GM23338 (cell line): ENCODE measurements around the gene PWP2. TPM values are rescaled to one million over a fixed set of nuclear protein-coding genes. Genes with fewer than 3 reads are reported as not detected.

Experiments
- ATAC-seq: fragments of 200-7000 bp; cut with Tn5 transposase; 3 replicates; pipeline ENCODE4 v1.9.1; 2020
- DNase-seq: peaks from one replicate; pipeline ENCODE4 v3.0.0-alpha.2; 2015; ENCODE audit warnings: low spot score
- H2AFZ ChIP-seq: fragments of 200-600 bp; sonication (generic); 2 replicates; pipeline ENCODE4 v1.8.0; 2016; ENCODE audit warnings: antibody characterized with exemption, mild to moderate bottlenecking, moderate library complexity
- H3F3A ChIP-seq: fragments of 200-600 bp; sonication (generic); replicated peaks from 2 replicates; pipeline ENCODE4 v1.8.0; 2017; ENCODE audit warnings: antibody characterized with exemption, mixed run types, low read depth
- H3K27ac ChIP-seq: fragments of 200-600 bp; sonication (generic); 2 replicates; pipeline ENCODE4 v1.6.1; 2016; ENCODE audit warnings: low read depth
- H3K27me3 ChIP-seq: fragments of 200-600 bp; sonication (generic); 2 replicates; pipeline ENCODE4 v1.8.0; 2016; ENCODE audit warnings: mild to moderate bottlenecking, mixed run types, moderate library complexity; ENCODE audit not compliant: insufficient read depth
- H3K36me3 ChIP-seq: fragments of 200-600 bp; sonication (generic); 2 replicates; pipeline ENCODE4 v1.8.0; 2016; ENCODE audit warnings: mild to moderate bottlenecking; ENCODE audit not compliant: insufficient read depth
- H3K4me1 ChIP-seq: fragments of 200-600 bp; sonication (generic); 2 replicates; pipeline ENCODE4 v1.8.0; 2016; ENCODE audit warnings: mild to moderate bottlenecking, moderate library complexity; ENCODE audit not compliant: insufficient read depth
- H3K4me2 ChIP-seq: fragments of 200-600 bp; sonication (generic); 2 replicates; pipeline ENCODE4 v1.7.1; 2017; ENCODE audit warnings: mixed run types
- H3K4me3 ChIP-seq: fragments of 200-600 bp; sonication (generic); 2 replicates; pipeline ENCODE4 v1.6.1; 2016; ENCODE audit warnings: mixed run types
- H3K79me2 ChIP-seq: fragments of 200-600 bp; sonication (generic); replicated peaks from 2 replicates; pipeline ENCODE4 v1.8.0; 2017; ENCODE audit warnings: mild to moderate bottlenecking; ENCODE audit not compliant: insufficient read depth
- H3K9me2 ChIP-seq: fragments of 200-600 bp; sonication (generic); 2 replicates; pipeline ENCODE4 v1.8.0; 2017; ENCODE audit not compliant: insufficient read depth
- H4K20me1 ChIP-seq: fragments of 200-600 bp; sonication (generic); replicated peaks from 2 replicates; pipeline ENCODE4 v1.8.0; 2017; ENCODE audit warnings: mild to moderate bottlenecking; ENCODE audit not compliant: insufficient read depth
- H3K27ac Mint-ChIP-seq: 2 replicates; pipeline ENCODE4 v1.8.0; 2020; ENCODE audit warnings: inconsistent platforms, mild to moderate bottlenecking, moderate library complexity, mixed read lengths
- H3K27me3 Mint-ChIP-seq: 3 replicates; pipeline ENCODE4 v1.8.0; 2022; ENCODE audit warnings: low read depth, mild to moderate bottlenecking, moderate library complexity, mixed read lengths, inconsistent platforms; ENCODE audit not compliant: insufficient read depth, poor library complexity
- H3K36me3 Mint-ChIP-seq: 3 replicates; pipeline ENCODE4 v1.8.0; 2021; ENCODE audit warnings: low read depth, mild to moderate bottlenecking, inconsistent platforms, moderate library complexity, mixed read lengths
- H3K4me1 Mint-ChIP-seq: 3 replicates; pipeline ENCODE4 v1.8.0; 2020; ENCODE audit warnings: mild to moderate bottlenecking, inconsistent platforms, mixed read lengths
- H3K4me3 Mint-ChIP-seq: 3 replicates; pipeline ENCODE4 v1.8.0; 2021; ENCODE audit warnings: moderate library complexity, mild to moderate bottlenecking, inconsistent platforms, mixed read lengths
- H3K9me3 Mint-ChIP-seq: 3 replicates; pipeline ENCODE4 v1.8.0; 2020; ENCODE audit warnings: moderate library complexity, mild to moderate bottlenecking, inconsistent platforms, mixed read lengths
- EZH2phosphoT487 ChIP-seq: fragments of 200-600 bp; sonication (generic); IDR thresholded peaks from one replicate; pipeline ENCODE4 v1.8.1; 2018; ENCODE audit warnings: antibody characterized with exemption; ENCODE audit not compliant: unreplicated experiment
- JUNB ChIP-seq: IDR thresholded peaks from one replicate; pipeline ENCODE4 v1.6.1; 2016; ENCODE audit warnings: antibody characterized with exemption; ENCODE audit not compliant: unreplicated experiment
- POLR2AphosphoS5 ChIP-seq: IDR thresholded peaks from 2 replicates; pipeline ENCODE4 v1.6.1; 2016; ENCODE audit warnings: antibody characterized with exemption, low read depth
- ZNF331 ChIP-seq: fragments of 250-450 bp; sonication (Bioruptor Pico); IDR thresholded peaks from 2 replicates; pipeline ENCODE4 v1.5.0; 2020; ENCODE audit warnings: low read depth, mild to moderate bottlenecking, moderate library complexity
- polyA plus RNA-seq: library from polyadenylated mRNA; unstranded; fragments of >200 nt; fragmentation: Nextera tagmentation; extraction: Ambion mirVana; gene quantifications from 2 replicates; pipeline ENCODE4 v1.2.1, GENCODE V29; 2016
- total RNA-seq: library from RNA; depleted of rRNA; stranded (reverse); fragments of >200 nt; shearing (Covaris generic); gene quantifications from 2 replicates; pipeline ENCODE4 v1.2.3, GENCODE V29; 2014
- TF ChIP-seq, protein P1 (sequence below): IDR thresholded peaks from one replicate; pipeline ENCODE4 v1.6.1; 2018; ENCODE audit warnings: antibody characterized with exemption; ENCODE audit not compliant: unreplicated experiment
- TF ChIP-seq, protein P2 (sequence below): fragments of 250-450 bp; sonication (Bioruptor Pico); IDR thresholded peaks from 2 replicates; pipeline ENCODE4 v1.5.0; 2020; ENCODE audit warnings: mild to moderate bottlenecking, moderate library complexity
- TF ChIP-seq, protein P3 (sequence below), 2 experiments: fragments of 200-600 bp in 1 of 2; sonication (generic) in 1 of 2; conservative IDR thresholded peaks; 2 replicates each; pipeline versions ENCODE4 v1.5.1 to v1.6.1; 2016 to 2017; ENCODE audit warnings: antibody characterized with exemption in 2 of 2, low read depth in 2 of 2, mild to moderate bottlenecking in 2 of 2, moderate library complexity in 1 of 2

Gene PWP2
- total and polyA plus RNA-seq, 2 experiments from 2014 or later = 18.2 to 59.2 TPM

DNA sequence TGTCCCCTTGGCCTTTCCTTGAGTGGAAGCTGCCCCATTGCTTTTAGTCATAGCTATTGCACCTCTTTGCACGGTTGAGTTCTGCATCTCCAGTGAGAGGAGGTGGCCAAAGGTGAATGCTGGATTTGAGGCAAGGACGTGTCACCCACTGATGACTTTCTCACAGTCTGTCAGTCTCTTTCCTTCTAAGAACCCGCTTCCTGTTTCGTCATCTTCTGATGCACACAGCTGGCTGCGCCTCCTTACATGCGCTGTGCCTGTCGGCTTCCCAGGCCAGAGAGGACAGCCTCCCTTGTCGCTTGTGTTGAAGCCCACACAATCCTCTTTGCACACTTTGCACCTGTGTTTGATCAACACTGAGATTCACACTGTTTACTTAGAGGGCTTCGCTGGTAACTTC is 41.8 kb upstream of the PWP2 start:
- peaks cover 5% of the 10 kb centered on the region for H3K27me3 Mint-ChIP-seq
- no peak overlapping the region for H3K4me3 ChIP-seq

More for the DNA sequence above, 41.8 kb upstream of the PWP2 start:
- no peak for DNase-seq
- Mint-ChIP-seq H3K36me3 (peaks cover 22% of the 10 kb centered on the region), H3K9me3 (no peaks in the 10 kb centered on the region), H3K4me1 (peaks cover 6% of the 10 kb centered on the region), H3K4me3 (no peak overlapping the region), H3K27ac (peak overlapping the region; percentile 23; the same call in 1 of the 2 replicates)
- Histone ChIP-seq H3K27ac (0 out of 2 replicates have a peak overlapping the region, but pooled peaks have one; percentile 55), H3K4me1 (no peaks in the 10 kb centered on the region), H2AFZ (no peak overlapping the region), H3F3A (no peaks in the 10 kb centered on the region), H3K4me2 (no peak overlapping the region), H3K79me2 (peaks cover 16% of the 10 kb centered on the region), H4K20me1 (peaks cover 6% of the 10 kb centered on the region), H3K36me3 (peaks cover 26% of the 10 kb centered on the region), H3K27me3 (no peaks in the 10 kb centered on the region), H3K9me2 (no peaks in the 10 kb centered on the region)
- no peak for TF ChIP-seq POLR2AphosphoS5
- TF ChIP-seq JUNB = no peak
- no peak for TF ChIP-seq EZH2phosphoT487
- TF ChIP-seq, protein P1, sequence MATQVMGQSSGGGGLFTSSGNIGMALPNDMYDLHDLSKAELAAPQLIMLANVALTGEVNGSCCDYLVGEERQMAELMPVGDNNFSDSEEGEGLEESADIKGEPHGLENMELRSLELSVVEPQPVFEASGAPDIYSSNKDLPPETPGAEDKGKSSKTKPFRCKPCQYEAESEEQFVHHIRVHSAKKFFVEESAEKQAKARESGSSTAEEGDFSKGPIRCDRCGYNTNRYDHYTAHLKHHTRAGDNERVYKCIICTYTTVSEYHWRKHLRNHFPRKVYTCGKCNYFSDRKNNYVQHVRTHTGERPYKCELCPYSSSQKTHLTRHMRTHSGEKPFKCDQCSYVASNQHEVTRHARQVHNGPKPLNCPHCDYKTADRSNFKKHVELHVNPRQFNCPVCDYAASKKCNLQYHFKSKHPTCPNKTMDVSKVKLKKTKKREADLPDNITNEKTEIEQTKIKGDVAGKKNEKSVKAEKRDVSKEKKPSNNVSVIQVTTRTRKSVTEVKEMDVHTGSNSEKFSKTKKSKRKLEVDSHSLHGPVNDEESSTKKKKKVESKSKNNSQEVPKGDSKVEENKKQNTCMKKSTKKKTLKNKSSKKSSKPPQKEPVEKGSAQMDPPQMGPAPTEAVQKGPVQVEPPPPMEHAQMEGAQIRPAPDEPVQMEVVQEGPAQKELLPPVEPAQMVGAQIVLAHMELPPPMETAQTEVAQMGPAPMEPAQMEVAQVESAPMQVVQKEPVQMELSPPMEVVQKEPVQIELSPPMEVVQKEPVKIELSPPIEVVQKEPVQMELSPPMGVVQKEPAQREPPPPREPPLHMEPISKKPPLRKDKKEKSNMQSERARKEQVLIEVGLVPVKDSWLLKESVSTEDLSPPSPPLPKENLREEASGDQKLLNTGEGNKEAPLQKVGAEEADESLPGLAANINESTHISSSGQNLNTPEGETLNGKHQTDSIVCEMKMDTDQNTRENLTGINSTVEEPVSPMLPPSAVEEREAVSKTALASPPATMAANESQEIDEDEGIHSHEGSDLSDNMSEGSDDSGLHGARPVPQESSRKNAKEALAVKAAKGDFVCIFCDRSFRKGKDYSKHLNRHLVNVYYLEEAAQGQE = no peak
- TF ChIP-seq, protein P2, sequence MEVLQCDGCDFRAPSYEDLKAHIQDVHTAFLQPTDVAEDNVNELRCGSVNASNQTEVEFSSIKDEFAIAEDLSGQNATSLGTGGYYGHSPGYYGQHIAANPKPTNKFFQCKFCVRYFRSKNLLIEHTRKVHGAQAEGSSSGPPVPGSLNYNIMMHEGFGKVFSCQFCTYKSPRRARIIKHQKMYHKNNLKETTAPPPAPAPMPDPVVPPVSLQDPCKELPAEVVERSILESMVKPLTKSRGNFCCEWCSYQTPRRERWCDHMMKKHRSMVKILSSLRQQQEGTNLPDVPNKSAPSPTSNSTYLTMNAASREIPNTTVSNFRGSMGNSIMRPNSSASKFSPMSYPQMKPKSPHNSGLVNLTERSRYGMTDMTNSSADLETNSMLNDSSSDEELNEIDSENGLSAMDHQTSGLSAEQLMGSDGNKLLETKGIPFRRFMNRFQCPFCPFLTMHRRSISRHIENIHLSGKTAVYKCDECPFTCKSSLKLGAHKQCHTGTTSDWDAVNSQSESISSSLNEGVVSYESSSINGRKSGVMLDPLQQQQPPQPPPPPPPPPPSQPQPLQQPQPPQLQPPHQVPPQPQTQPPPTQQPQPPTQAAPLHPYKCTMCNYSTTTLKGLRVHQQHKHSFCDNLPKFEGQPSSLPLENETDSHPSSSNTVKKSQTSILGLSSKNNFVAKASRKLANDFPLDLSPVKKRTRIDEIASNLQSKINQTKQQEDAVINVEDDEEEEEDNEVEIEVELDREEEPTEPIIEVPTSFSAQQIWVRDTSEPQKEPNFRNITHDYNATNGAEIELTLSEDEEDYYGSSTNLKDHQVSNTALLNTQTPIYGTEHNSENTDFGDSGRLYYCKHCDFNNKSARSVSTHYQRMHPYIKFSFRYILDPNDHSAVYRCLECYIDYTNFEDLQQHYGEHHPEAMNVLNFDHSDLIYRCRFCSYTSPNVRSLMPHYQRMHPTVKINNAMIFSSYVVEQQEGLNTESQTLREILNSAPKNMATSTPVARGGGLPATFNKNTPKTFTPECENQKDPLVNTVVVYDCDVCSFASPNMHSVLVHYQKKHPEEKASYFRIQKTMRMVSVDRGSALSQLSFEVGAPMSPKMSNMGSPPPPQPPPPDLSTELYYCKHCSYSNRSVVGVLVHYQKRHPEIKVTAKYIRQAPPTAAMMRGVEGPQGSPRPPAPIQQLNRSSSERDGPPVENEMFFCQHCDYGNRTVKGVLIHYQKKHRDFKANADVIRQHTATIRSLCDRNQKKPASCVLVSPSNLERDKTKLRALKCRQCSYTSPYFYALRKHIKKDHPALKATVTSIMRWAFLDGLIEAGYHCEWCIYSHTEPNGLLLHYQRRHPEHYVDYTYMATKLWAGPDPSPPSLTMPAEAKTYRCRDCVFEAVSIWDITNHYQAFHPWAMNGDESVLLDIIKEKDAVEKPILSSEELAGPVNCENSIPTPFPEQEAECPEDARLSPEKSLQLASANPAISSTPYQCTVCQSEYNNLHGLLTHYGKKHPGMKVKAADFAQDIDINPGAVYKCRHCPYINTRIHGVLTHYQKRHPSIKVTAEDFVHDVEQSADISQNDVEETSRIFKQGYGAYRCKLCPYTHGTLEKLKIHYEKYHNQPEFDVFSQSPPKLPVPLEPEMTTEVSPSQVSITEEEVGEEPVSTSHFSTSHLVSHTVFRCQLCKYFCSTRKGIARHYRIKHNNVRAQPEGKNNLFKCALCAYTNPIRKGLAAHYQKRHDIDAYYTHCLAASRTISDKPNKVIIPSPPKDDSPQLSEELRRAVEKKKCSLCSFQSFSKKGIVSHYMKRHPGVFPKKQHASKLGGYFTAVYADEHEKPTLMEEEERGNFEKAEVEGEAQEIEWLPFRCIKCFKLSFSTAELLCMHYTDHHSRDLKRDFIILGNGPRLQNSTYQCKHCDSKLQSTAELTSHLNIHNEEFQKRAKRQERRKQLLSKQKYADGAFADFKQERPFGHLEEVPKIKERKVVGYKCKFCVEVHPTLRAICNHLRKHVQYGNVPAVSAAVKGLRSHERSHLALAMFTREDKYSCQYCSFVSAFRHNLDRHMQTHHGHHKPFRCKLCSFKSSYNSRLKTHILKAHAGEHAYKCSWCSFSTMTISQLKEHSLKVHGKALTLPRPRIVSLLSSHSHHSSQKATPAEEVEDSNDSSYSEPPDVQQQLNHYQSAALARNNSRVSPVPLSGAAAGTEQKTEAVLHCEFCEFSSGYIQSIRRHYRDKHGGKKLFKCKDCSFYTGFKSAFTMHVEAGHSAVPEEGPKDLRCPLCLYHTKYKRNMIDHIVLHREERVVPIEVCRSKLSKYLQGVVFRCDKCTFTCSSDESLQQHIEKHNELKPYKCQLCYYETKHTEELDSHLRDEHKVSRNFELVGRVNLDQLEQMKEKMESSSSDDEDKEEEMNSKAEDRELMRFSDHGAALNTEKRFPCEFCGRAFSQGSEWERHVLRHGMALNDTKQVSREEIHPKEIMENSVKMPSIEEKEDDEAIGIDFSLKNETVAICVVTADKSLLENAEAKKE (CRISPR knock-in tag) = no peak
- TF ChIP-seq, protein P3, sequence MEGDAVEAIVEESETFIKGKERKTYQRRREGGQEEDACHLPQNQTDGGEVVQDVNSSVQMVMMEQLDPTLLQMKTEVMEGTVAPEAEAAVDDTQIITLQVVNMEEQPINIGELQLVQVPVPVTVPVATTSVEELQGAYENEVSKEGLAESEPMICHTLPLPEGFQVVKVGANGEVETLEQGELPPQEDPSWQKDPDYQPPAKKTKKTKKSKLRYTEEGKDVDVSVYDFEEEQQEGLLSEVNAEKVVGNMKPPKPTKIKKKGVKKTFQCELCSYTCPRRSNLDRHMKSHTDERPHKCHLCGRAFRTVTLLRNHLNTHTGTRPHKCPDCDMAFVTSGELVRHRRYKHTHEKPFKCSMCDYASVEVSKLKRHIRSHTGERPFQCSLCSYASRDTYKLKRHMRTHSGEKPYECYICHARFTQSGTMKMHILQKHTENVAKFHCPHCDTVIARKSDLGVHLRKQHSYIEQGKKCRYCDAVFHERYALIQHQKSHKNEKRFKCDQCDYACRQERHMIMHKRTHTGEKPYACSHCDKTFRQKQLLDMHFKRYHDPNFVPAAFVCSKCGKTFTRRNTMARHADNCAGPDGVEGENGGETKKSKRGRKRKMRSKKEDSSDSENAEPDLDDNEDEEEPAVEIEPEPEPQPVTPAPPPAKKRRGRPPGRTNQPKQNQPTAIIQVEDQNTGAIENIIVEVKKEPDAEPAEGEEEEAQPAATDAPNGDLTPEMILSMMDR (conservative IDR thresholded peaks at IDR 0.05; ENCODE audit: low read depth in 2 of 2) = no peak
- TF ChIP-seq ZNF331 (CRISPR knock-in tag) = no peak
- ATAC-seq = no peak
